NCI-H1092 (cell line): ENCODE results near the gene STMP1.

Source experiments
- DNase-seq: peaks from one replicate; lab custom pipeline; 2025; lab: John Stamatoyannopoulos, UW

Gene STMP1

DNA sequence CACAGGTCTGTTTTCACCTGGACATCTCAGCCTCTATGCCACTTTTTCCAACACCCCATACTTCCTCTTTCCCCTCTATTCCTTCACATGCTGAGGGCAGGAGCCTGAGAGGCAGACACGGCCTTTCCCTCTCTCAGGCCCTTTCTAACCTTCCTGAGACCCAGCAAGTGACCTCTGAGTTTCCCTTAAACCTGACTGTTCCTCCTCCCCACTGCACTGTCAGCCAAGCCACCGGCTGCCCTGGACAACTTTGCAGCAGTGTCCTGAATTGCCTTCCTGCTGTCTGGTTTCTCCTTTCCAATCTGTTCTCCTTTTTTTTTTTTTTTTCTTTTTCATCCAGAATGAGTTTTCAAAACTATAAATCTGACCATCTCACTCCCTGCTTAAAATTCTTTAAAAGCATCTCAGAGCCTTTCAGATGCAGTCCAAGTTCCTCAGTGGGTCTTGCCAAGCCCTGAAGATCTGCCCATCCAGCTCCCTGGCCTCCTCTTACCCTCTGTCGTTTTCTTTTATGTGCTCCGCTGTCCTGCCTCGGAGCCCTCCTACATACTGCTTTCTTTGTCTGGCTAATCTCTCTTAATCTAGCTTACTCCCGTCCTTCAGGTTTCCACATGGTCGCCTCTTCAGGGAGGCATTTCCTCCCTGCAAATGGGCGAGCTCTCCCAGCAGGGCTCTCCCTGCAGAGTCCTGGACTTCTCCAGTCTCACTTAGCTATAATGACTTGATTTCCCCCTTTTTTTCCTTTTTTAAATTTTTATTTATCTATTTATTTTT, 35.1 kb downstream of the STMP1 start:
- no peak for DNase-seq

DNA sequence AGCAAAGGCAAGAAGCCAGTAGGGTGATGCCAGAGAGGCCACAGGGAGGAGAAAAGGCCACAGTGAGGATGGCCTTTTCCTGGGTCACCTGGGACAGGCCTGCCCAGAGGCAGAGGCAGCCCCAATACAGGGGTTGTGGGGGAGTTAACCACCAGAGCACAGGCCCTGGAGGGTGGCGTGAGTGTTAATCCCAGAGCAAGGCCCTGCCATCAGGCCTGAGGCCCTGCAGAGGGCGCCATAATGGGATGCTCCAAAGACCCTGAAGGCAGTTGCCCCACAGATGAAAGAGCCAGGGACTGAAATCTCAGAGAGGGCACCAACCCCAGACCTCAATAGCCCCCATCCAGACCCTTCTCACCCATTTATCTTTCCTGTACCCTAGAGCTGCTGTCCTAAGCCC, 41.8 kb downstream of the STMP1 start:
- DNase-seq: no peak

DNA sequence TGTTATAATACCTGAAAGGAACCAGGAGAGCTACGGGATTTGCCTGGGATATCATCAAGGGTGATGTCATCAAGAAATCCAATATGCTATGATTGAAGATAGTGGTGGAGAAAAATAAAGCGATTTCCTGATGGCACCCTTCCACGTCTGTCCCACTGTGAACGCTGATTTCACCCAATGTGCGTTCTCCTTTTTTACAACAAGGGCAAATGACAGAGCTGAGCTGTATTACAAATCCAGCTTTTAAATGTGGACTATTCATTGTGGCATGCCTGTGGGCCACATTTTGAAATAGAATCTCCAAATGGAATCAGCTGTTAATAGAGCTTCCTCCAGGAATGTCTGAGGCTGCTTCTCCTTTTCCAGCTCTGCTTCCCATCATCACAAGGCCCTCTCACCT, 42.4 kb downstream of the STMP1 start:
- no peak for DNase-seq

DNA sequence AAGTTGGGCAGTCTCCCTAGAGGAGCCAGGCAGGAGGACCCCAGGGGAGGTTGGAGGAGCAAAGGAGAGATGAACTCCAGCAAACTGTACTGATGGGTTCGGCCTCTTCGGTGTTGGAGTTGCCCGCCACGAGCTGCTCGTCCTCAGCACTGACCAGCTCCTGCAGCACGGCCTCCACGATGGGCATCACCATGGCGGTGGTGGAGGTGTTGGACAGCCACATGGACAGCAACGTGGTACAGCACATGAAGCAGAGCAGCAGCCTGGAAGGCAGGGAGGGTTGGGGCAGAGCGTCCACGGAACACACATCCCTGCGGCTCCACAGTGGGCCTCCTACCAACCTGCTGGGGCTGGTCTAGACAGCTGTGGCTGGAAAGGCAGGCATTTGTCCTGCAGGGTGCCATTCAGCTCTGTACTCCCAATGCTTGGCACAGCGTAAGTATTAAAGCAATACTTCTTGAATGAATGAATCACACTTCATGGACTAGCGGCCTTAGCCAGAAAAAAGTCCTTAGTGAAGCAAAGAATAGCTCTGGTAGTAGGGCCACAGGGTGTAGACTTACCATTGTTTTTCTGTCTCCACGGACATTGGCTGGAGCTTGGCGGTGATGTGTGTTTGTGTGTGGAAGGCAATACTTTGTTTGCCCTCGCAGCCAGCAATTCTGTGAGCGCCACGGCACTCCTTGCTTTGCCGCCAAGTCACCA, 43.9 kb downstream of the STMP1 start:
- no peak for DNase-seq

DNA sequence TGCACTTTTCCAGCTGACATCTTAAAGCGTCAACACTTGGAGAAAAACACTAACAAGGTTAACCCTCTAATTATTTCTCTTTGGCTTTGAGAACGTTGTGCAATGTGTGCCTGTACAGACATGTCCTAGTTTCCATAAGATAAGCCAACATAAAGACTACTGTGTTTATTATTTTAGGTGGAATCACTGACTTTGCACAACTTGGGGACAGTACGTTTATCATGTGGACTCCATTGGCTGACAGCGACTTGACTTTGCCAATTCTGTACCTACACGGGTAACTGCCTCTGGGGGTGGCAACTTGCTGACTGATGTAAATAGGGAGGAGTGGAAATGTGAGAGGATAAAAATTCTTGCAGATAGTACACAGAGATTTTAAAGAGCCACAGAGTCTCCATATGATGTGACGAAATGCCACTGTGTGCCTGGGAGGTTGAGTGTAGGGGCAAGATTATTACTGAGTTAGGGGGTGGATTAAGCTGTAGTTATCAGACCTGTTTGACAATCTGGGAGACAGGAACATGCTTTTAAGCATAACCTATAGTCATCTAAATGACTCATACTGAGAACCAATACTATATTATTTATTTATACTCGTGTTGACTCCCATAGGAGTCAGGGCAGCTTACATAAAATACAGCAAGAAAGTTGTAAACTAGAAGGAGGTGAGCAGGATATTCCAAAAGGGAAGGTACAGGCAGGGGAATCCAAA, 44.7 kb downstream of the STMP1 start:
- no peak for DNase-seq

DNA sequence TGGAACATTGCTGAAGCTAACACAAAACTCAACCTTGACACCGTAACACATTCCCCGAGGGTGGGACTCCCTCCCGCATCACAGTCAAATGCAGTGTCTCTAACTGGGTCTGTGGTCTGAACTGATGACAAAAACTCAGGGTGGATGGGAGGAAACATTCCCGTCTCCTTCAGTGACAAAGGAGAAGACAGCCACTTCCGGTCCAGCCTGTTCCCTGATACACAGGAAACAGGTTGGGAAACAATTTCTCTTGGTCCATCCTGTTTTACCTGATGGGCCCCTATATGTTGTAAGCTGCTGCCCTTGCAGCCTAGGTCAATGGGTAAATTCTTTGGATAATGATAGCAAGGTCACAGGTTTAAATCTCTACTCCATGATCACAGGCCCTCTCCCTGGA, 45.3 kb downstream of the STMP1 start:
- no peak for DNase-seq

DNA sequence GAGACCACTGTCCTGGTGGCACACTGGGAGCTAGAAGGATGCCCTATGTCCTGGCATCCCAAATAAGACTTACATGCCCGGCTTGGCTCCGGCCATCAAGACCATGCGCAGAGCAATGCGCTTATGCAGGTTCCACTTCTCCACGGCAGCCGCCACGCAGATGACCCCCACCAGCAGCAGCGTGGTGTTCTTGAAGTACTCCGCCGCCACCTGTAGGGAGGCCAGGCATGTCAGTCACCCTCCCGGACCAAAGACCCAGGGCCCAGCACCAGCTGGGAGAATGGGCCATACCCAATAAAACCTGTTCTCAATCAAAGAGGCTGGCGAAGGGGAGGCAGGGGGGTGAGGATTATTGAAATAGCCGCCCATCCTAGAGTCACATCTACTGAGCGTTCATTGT, 45.7 kb downstream of the STMP1 start:
- no peak for DNase-seq

DNA sequence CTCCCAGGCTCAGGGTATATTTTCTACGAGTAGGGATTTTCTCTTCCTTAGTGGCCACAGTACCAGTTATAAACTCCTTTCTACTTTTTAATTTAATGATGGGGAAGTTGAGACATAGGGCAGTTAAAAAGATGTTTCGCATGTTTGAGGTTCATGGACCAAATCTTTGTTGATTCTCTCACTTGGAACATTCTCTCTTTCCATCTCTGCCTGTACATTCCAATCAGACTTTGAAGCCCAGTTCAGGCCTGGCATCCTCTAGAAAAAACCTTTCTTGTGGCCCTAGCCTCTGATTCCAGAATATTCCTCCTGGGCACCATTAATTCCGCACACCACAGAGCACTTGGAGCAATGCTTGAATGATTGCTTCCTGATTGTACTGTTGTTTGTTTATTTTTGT, 47.2 kb downstream of the STMP1 start:
- no peak for DNase-seq

DNA sequence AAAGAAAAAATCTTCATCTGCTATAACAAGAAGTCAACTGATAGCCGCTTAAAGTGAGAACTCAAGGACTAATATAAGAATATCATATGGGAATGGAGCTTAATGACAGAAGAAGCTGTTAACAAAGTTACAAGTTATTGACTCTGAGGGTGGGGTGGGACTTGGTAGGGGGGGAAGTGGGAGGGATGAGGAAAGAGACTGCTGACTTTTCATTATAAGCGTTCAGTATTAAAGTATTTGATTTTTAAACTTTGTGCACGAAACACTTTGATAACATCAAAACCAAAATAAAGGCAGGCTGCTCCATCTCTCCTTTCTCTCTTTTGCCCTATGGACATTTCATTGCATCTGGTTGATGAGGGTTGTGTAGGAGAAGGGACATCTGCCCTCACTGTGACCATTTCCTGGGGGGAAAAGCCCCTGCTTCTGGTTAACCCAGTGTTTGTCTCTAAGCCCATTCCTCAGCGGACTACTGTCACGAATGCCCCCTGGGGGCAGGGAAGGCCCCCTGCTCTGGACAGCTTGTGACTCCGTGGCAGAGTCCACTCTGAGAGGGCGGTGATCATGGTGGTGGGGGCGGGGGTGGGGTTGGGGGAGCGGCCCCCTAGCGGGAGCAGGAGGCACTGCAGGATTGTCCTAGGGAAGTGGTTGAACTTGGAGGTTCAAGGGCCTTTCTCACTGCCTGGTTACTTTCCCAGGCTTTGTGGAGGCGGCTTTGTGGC, 48.3 kb downstream of the STMP1 start:
- DNase-seq: no peak

DNA sequence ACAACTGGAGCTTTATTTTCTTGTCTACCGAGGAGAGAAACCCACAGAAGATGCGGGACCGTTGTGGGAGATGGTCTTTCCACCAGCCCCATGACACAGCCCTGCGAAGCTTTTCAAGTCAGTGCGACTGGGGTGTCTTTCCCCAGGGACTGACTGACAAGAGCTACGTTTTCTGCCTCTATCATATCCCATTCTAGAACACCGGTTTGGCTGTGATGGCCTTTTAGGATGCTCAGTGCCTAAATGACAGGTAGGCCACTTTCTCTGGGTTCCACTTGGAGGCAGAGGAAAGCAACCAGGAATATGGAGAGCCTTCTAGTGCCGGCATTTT, 48.8 kb downstream of the STMP1 start:
- DNase-seq: no peak

DNA sequence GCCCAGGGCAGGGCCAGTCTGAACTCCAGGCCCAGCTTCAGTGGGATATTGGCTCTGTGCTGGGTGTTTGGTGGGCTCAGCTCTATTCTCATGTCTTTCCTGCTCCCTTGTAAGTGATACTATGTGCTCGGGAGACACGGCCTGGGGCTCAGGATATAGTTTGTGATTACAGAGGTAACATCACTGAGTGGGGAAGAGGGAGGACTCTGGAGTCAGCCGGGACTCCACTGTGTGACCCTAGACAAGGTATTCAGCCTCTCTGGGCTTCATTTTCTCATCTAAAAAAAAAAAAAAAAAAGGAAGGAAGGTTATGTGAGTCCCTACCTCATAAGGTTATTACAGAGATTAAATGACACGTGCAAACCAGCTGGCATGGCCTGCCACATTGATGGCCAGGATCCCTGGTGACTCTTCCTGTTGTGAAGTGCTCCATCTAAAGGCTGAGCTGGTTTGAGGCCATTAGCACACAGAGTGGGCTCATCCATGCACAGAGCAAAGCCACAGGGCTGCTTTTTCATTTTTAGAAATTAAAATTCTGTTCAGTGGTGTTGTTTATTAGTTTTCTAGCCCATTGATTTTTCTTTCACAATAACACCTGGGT, 50.0 kb downstream of the STMP1 start:
- DNase-seq: peak; percentile 17

DNA sequence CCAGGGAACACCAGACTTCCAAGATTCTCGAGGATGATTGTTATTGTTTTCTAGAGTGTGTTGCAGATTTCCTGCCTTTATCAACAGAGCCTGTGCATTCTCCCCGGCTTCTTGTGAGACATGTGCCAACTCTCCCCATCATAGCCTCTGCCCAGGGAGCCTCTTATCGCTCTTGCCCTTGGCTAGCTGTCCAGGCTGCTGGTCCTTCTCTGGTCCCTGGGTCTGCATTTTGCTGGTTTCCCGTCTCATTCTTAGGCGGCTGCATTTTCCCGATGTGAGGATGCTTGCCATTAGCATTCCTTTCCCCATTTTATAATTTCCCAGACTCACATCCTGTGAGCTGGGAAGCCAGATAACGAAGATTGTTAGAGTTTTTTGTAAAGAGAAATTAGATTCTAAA, 50.5 kb downstream of the STMP1 start:
- no peak for DNase-seq

DNA sequence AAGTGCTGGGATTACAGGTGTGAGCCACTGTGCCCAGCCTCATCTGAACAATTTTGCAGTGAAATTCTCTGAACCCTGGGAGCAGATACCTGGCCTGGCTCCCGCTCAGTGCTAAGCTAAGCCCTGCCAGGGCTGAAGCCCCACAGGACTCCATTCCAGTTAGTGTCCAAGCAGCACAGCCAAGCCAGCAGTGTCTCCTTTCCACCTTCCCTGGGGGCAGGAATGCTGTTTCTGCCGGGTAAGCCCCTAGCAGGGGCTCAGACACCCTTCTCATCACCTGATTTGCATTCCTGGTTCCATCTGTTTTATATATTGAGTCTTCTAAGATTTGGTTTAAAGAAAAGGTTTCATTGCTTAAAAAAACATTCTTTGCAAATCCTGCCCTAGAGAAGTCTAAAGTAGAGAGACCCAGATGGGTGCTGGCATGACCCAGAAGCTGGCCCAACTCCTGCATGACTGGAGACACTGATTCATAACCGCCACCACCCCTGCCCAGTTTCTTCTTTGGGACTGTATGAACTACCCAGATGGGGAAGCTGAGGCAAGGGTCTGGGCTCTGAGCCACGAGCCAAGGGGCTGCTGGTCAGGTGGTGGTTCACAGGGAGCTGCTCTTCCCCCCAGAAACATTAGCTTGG, 51.6 kb downstream of the STMP1 start:
- no peak for DNase-seq

DNA sequence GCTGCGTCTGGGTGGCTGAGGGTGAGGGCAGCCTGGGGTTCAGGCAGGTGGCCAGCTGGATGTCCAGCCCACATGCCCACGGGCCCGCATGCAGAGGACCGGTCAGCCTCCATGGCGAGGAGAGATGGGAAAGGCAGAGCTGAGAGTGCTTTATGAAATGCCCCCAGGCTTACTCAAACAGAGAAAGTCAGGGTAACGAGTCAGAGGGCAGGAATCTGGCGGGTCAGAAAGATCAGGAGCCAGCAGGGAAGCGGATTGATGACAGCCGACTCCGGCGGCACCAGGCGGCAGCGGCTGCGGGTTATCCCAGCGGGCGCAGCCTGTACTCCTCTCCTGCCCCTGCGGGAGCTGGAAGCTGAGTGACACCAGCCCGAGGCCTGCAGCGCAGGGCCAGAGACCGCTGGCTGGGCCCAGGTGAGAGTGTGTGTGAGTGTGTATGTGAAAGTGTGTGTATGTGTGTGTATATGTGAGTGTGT, 52.3 kb downstream of the STMP1 start:
- no peak for DNase-seq

DNA sequence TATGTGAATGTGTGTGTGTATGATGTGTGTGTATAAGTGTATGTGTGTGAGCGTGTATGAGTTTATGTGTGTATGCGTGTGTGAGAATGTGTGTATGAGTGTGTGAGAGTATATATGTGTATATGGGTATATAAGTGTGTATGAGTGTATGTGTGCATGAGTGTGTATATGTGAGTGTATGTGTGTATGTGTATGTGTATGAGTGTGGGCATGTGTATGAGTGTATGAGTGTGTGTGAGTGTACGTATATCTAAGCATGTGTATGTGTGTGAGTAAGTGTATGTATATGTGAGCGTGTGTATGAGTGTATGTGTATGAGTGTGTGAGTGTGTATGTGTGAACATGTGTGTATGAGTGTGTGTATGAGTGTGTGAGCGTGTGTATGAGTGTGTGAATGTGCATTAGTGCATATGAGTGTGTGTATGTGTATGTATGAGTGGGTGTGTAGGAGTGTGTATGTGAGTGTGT, 52.8 kb downstream of the STMP1 start:
- no peak for DNase-seq

DNA sequence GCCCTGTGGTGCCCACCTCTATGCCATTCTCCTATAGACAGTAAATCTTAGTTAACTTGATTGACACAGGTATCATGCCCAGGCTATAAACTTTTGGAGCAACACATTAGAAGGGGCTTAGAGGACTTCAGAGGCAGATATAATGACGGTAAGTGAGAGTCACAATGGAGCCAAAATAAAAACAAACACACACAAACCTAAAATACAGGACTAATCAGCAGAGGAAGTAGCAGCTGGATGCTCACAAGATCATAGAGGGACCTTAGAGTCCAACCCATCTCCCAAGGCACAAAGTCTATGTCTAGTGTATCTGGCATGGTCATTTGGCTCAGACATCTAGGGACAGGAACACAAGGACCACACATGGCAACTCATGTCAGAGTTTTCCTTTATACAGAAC, 53.4 kb downstream of the STMP1 start:
- DNase-seq: no peak

DNA sequence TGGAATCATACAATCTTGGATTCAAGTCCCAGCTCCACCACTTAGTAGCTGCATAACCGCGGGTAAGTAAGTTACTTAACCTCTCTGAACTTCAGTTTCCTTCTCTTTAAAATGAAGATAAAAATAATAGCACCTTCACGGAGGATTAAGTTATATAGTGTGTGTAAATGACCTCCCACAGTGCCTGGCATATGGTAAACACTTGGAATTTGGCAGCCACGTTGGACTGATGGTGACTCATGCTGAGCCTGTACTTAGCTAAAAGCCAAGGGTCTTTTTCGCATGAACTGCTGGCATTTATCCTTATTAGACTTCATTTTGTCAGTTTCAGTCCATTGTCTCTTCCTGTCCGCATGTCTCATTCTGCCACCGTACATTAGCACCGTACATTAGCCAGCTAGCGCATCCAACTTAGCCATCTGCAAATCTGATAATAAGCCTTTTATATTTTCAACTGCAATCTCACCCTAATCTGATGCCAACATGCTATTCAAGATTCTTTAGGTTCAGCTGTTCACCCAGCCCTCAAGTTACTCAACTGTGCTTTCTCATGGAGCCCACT, 54.4 kb downstream of the STMP1 start:
- DNase-seq: peak; percentile 56

DNA sequence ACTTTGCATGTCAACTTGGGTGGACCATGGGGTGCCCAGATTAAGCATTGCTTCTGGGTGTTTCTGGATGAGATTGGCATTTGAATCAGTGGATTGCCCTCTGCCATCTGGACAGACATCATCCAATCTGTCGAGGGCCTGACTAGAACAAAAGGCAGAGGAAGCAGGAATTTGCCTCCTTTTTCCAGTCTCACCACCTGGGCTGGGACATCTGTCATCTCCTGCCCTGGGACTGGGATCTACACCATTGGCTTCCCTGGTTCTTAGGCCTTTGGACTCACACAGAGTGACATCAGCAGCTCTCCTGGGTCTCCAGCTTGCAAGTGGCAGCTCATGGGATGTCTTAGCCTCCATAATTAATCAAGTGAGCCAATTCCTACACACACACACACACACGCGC, 55.4 kb downstream of the STMP1 start:
- DNase-seq: no peak

DNA sequence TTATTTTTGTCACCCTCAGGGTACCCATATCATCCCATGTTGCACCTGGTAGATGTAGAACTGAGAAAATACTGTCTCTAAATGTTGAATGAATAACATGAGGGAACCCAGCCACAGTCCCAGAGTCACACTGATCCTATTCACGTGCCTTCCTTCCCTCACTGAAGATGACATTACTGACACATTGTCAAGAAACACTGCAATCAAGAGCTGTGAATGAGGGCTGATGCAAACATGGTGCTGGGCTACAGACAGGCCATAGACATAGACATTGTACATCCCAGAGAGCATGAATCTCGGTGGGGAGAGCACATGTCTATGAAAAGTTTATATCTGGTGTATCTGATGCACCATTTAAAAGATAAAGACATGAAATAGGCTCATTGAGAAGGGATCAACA, 55.9 kb downstream of the STMP1 start:
- no peak for DNase-seq

DNA sequence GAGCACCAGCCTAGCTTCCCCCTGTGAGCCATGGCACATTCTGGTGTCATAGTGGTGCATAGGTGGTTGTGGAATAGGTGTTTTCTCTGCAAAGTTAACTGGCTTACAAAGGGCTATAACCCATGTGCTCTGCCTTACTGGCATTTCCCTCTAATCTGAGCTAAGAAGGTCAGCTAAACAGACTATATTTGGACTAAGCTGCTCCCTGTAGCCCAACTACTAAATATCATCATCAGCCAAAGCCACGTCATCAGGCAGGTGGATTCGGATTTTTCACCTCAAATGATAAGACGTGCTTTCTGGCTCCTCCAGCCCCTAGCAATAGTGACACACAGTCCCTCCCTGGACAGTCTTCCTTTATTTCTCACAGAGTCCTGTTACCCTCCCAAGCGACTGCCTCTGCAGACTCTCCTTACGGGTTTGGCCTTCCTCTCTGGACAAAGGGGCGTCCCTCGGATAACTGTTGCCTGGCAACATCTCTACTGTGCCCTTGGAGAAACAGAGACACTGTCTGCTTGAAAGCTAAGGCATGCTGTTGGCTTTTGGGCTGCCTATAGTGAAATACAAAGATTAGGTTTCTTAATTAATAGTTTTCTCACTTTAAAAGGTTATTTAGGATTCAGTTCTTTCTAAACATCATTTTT, 56.6 kb downstream of the STMP1 start:
- DNase-seq: no peak

DNA sequence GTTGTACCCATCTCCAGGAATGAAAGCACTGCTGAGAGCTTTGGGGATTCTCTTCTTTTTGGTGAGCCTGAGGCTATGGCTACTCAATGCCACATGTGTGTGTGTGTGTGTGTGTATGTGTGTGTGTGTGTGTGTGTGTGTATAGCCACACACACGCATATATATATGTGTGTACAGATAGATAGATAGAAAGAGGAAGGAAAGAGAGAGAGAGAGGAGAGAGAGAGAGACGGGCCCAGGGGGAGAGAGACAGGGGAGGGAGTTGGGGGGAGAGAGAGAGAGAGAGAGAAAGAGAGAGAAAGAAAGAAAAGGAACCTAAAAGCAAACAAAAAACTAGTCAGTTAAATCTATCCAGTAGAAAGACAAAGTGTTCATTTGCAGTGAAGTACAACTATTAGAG, 57.4 kb downstream of the STMP1 start:
- no peak for DNase-seq
